Keratinocyte (primary cell): Measurements from ENCODE around the gene NR6A1. TPM values are rescaled to one million over a fixed set of nuclear protein-coding genes. Genes with fewer than 3 reads are reported as not detected.

Experiments
- DNase-seq: peaks from one replicate; pipeline ENCODE4 v3.0.0-alpha.2; 2011; ENCODE audit warnings: low read depth, missing footprints, low spot score
- FAIRE-seq: peaks from 2 replicates; lab custom pipeline; 2011; peaks lifted over from hg19 to GRCh38; lab: Jason Lieb, UNC
- H2AFZ ChIP-seq: 2 replicates; pipeline ENCODE4 v1.6.0; 2012; ENCODE audit warnings: low read length, control low read depth, inconsistent platforms; ENCODE audit not compliant: control insufficient read depth
- H3K27ac ChIP-seq: 2 replicates; pipeline ENCODE4 v1.5.1; 2011; ENCODE audit warnings: low read length; ENCODE audit not compliant: control insufficient read depth, insufficient read depth
- H3K27me3 ChIP-seq: 3 replicates; pipeline ENCODE4 v1.6.0; 2011; ENCODE audit warnings: low read length; ENCODE audit not compliant: control insufficient read depth, insufficient read depth; ENCODE audit errors: extremely low read depth
- H3K36me3 ChIP-seq, 2 experiments: 2 replicates in 1 of 2; 3 replicates in 1 of 2; pipeline ENCODE4 v1.5.1; 2011; ENCODE audit warnings: low read length in 2 of 2, mild to moderate bottlenecking in 1 of 2; ENCODE audit not compliant: control insufficient read depth in 2 of 2, insufficient read depth in 2 of 2; ENCODE audit errors: extremely low read depth in 1 of 2
- H3K4me1 ChIP-seq: 3 replicates; pipeline ENCODE4 v1.5.1; 2011; ENCODE audit warnings: low read length; ENCODE audit not compliant: control insufficient read depth, insufficient read depth; ENCODE audit errors: extremely low read depth
- H3K4me2 ChIP-seq: 3 replicates; pipeline ENCODE4 v1.6.0; 2011; ENCODE audit warnings: low read depth, low read length; ENCODE audit not compliant: control insufficient read depth, insufficient read depth; ENCODE audit errors: extremely low read depth
- H3K4me3 ChIP-seq, 3 experiments: fragments of 200-600 bp in 1 of 3; sonication (generic) in 1 of 3; 2 replicates in 2 of 3; 3 replicates in 1 of 3; pipeline ENCODE4 v1.5.1; 2011 to 2016; ENCODE audit warnings: low read length in 3 of 3, mild to moderate bottlenecking in 3 of 3, control low read depth in 2 of 3, inconsistent platforms in 1 of 3, low read depth in 1 of 3, mixed read lengths in 1 of 3, mixed run types in 1 of 3, moderate library complexity in 1 of 3; ENCODE audit not compliant: control insufficient read depth in 2 of 3, insufficient read depth in 2 of 3; ENCODE audit errors: extremely low read depth in 1 of 3
- H3K79me2 ChIP-seq: 2 replicates; pipeline ENCODE4 v1.6.0; 2012; ENCODE audit warnings: low read length; ENCODE audit not compliant: control insufficient read depth, insufficient read depth
- H3K9ac ChIP-seq: 3 replicates; pipeline ENCODE4 v1.6.0; 2011; ENCODE audit warnings: low read length; ENCODE audit not compliant: control insufficient read depth, insufficient read depth; ENCODE audit errors: extremely low read depth
- H3K9me1 ChIP-seq: 3 replicates; pipeline ENCODE4 v1.6.0; 2011; ENCODE audit warnings: low read length; ENCODE audit not compliant: control insufficient read depth, insufficient read depth; ENCODE audit errors: extremely low read depth
- H3K9me3 ChIP-seq: 2 replicates; pipeline ENCODE4 v1.5.1; 2012; ENCODE audit warnings: low read depth, low read length; ENCODE audit not compliant: control insufficient read depth
- H4K20me1 ChIP-seq: 3 replicates; pipeline ENCODE4 v1.6.0; 2011; ENCODE audit warnings: low read length; ENCODE audit not compliant: control insufficient read depth, insufficient read depth; ENCODE audit errors: extremely low read depth
- EZH2 ChIP-seq: IDR thresholded peaks from one replicate; pipeline ENCODE4 v1.6.1; 2012; ENCODE audit warnings: inconsistent platforms, mild to moderate bottlenecking, low read length, moderate library complexity
- dilution Hi-C: fragments of 300-500 bp; cut with MboI; formaldehyde crosslinking; loops from one replicate; pipeline ENCODE4 v1.7.0; 2020; ENCODE audit warnings: low sequenced_read_pairs; ENCODE audit not compliant: extremely low pct_ligation_motif_present
- polyA plus RNA-seq, 5 experiments: library from polyadenylated mRNA; depleted of rRNA in 3 of 5; stranded (reverse) in 3 of 5; stranded (forward) in 1 of 5; unstranded in 1 of 5; fragments of >200 nt; gene quantifications; 1 replicate in 1 of 5; 2 replicates in 3 of 5; 3 replicates in 1 of 5; pipeline versions ENCODE4 v1.2.1 to v1.2.3, GENCODE V29; 2011 to 2012; ENCODE audit warnings: missing spikeins in 2 of 5, low read depth in 1 of 5, low replicate concordance in 1 of 5
- TF ChIP-seq, protein P1 (sequence below), 3 experiments: IDR thresholded peaks in 1 of 3; conservative IDR thresholded peaks in 1 of 3; optimal IDR thresholded peaks in 1 of 3; 2 replicates in 2 of 3; 3 replicates in 1 of 3; pipeline versions ENCODE3 to v1.5.1; 2011; ENCODE audit warnings: low read length in 3 of 3, mild to moderate bottlenecking in 3 of 3, moderate library complexity in 2 of 3, control low read depth in 1 of 3, inconsistent platforms in 1 of 3; ENCODE audit not compliant: insufficient read depth in 2 of 3; ENCODE audit errors: extremely low read depth in 1 of 3

Gene NR6A1
- polyA plus RNA-seq, 1 donor (not counting 4 experiments of a cell fraction or from before 2014, with no cell fraction given): 1.8 TPM

DNA sequence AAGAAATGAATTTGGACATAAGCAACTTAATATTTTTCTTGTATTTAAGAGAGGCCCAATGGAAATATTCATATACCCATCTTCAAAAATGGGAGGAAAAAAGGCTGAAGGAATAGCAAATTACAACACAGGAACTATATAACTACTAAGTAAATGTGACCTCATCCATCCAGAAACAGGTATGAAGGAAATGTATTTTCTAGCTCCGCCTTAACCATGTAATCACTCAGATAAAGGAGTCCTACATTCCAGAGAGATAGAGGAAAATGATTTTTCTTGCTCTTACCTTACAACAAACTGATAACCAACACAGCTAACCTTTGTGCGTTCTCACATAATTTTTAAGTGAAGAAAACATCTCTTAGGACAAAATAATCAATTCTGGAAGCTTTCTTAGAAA lies 96.5 kb downstream of the NR6A1 start:
- no peak overlapping the region for H3K4me3 ChIP-seq
- peaks cover 14% of the 10 kb centered on the region for H3K79me2 ChIP-seq
- TF ChIP-seq, protein P1, sequence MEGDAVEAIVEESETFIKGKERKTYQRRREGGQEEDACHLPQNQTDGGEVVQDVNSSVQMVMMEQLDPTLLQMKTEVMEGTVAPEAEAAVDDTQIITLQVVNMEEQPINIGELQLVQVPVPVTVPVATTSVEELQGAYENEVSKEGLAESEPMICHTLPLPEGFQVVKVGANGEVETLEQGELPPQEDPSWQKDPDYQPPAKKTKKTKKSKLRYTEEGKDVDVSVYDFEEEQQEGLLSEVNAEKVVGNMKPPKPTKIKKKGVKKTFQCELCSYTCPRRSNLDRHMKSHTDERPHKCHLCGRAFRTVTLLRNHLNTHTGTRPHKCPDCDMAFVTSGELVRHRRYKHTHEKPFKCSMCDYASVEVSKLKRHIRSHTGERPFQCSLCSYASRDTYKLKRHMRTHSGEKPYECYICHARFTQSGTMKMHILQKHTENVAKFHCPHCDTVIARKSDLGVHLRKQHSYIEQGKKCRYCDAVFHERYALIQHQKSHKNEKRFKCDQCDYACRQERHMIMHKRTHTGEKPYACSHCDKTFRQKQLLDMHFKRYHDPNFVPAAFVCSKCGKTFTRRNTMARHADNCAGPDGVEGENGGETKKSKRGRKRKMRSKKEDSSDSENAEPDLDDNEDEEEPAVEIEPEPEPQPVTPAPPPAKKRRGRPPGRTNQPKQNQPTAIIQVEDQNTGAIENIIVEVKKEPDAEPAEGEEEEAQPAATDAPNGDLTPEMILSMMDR (optimal IDR thresholded peaks at IDR 0.05 in 1 of 3, IDR thresholded peaks at IDR 0.05 in 1 of 3, conservative IDR thresholded peaks at IDR 0.05 in 1 of 3; ENCODE audit: extremely low read depth in 1 of 3, insufficient read depth in 2 of 3, low read length in 3 of 3): no peak
- TF ChIP-seq EZH2: no peak
- H3K9me1 ChIP-seq: no peaks in the 10 kb centered on the region
- H3K4me1 ChIP-seq: peaks cover 4% of the 10 kb centered on the region
- no peak overlapping the region for H3K4me2 ChIP-seq
- H3K9me3 ChIP-seq: no peaks in the 10 kb centered on the region
- no peaks in the 10 kb centered on the region for H3K27me3 ChIP-seq
- no peak overlapping the region for H3K27ac ChIP-seq
- FAIRE-seq (no peak), DNase-seq (no peak)
- dilution Hi-C loops: no loop called here
- H2AFZ ChIP-seq: no peak overlapping the region
- no peaks in the 10 kb centered on the region for H3K36me3 ChIP-seq
- H4K20me1 ChIP-seq: no peaks in the 10 kb centered on the region
- H3K9ac ChIP-seq: no peak overlapping the region

DNA sequence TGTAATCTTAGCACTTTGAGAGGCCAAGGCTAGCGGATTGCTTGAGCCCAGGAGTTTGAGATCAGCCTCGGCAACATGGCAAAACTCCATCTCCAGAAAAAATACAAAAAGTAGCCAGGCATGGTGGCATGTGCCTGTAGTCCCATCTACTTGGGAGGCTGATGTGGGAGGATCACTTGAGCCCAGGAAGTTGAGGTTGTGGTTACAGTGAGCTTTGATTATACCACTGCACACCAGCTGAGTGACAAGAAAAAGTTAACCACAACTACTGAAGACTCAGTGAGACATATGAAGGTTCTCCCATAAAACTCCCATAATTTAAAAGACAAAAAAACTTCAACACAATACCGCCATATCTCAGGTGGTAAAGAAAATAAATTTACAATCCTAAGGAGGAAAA lies 98.0 kb downstream of the NR6A1 start:
- Histone ChIP-seq H3K4me1 (peaks cover 4% of the 10 kb centered on the region), H3K9me3 (no peaks in the 10 kb centered on the region), H3K27ac (no peak overlapping the region), H3K79me2 (peaks cover 16% of the 10 kb centered on the region), H3K36me3 (no peaks in the 10 kb centered on the region), H2AFZ (no peak overlapping the region), H3K4me2 (no peak overlapping the region), H3K9me1 (no peaks in the 10 kb centered on the region), H4K20me1 (no peaks in the 10 kb centered on the region), H3K27me3 (no peaks in the 10 kb centered on the region), H3K4me3 (no peak overlapping the region), H3K9ac (no peak overlapping the region)
- dilution Hi-C loops: no loop called here
- FAIRE-seq (no peak), DNase-seq (no peak)
- no peak for TF ChIP-seq EZH2
- TF ChIP-seq, protein P1 (optimal IDR thresholded peaks at IDR 0.05 in 1 of 3, IDR thresholded peaks at IDR 0.05 in 1 of 3, conservative IDR thresholded peaks at IDR 0.05 in 1 of 3; ENCODE audit: extremely low read depth in 1 of 3, insufficient read depth in 2 of 3, low read length in 3 of 3): no peak
